ENCODE data around the gene LAMP1.
"Not testable (repeated sequence)": the region's sequence is repeated elsewhere in the genome, so short reads cannot be mapped to it uniquely, and the experiment has no call there.

LAMP1 gene

DNA sequence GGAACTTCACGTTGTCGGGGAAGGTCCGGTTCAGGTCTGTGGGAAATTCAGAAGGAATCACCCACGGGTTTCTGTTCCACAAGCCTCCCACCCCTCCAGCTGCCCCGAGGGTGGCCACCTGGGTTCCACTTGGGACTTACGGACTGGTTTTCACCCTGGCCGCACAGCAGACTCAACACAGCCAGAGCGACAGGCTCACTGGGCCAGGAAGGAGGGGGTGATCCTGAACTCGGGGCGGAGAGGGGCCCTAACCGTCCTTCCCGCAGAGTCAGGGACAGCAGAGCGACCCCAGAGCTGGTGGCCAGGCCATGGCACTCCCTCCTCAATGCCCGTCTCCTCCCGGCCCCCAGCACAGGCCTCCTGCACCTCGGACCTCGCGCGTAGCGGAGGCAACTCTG is 53.9 kb downstream of the LAMP1 start:
- DNase-seq (ENCODE audit: extremely low spot score, insufficient read length, low read depth) (no peak), FAIRE-seq (no peak)

DNA sequence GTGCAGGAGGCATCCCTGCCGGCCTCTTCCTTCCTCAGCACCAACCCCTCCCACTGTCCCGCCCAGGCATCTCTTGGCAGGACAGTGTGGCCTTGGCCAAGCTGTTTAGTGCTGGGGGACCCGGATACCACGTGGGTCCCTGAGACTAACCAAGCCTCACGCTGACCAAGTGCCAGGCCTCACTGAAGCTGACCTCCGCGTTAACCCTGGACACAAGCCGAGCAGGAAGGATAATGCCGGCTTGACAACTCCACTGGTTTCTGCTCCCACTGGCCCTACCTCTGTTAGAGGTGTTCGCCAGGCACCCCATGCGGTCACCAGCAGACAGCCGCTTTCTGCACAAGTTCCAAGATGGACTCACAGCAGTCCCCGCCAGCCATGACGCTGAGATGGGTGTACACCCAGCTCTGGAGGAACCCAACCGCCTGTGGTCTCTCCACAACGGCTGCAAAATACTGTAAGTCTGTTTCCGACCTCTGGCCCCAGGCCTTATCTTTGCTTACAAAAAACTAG is 54.5 kb downstream of the LAMP1 start:
- no peak for FAIRE-seq

DNA sequence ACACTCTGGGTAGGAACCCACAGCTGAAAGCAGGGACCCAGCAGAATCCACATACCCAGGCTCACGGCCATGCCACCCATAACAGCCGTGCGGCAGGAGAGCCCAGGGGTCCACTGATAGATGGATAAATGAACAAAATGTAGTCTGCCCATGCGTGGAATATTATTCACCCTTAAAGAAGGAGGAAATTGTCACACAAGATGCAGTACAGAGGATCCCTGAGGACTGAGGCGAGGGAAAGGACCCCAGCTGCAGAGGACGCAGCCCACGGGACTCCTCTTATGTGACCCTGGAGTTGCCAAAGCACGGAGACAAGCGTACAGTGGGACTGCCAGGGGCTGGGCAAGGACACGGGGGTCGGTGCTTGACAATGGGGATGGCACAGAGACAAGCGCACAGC is 56.2 kb downstream of the LAMP1 start:
- FAIRE-seq (no peak), DNase-seq (ENCODE audit: extremely low spot score, insufficient read length, low read depth) (no peak)

More for the DNA sequence above, 54.5 kb downstream of the LAMP1 start:
- no peak for DNase-seq (ENCODE audit: extremely low spot score, insufficient read length, low read depth)

DNA sequence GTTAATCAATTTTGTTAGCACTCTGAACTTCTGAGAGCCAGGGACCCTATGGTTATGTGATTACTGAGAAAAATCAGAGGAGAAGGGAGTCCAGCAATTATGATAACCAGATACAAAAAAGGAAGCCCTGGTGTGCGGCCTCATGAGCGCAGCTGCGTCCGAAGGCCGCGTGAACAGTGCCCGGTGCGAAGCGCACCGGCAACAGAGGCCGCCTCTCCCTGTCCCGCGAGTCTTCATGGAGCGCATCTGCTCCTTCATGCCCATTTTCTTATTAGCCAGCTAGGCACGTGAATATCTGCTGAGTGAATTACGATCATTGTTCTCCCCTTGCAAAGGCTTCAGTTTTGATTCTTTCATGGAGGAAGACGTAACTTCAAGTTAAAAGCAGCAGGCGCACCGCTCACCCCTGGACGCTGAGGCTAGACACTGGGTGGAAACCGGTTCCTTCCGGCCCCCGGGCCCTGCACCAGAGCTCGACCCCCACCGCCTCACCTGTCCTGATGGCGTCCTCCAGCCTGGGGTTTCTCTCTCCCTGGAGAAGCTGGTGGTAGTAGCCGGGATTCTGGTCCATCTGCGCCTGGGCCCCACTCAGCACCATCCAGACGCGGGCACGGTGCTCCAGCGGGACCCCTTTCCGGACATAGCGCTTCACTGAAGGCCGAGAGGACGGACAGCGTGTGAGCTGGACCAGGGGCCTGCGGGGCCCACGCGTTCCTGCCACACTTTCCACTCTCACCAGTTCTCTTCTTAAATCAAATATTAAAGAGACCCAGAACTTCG is 58.0 kb downstream of the LAMP1 start:
- FAIRE-seq: no peak

DNA sequence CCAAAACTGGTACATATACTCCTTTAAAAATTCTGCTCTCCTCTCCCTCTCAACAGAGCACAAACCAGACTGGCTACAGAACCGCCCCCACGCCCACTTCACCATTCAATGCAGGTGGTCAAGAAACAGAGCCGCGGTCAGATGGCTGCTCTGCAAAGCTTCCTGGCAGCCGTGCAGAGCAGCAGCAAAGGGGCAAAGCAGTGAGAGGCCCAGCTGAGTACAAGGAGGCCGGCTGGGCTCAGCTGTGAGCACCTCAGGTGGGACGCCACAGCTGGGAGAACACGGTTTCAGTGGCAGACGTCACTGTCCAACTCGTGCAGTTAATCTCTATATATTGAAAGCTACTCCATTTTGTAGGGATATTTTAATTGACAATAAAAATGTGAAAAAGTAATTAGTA is 58.6 kb downstream of the LAMP1 start:
- DNase-seq (ENCODE audit: extremely low spot score, insufficient read length, low read depth): no peak
- no peak for FAIRE-seq

More for the DNA sequence above, 58.0 kb downstream of the LAMP1 start:
- no peak for DNase-seq (ENCODE audit: extremely low spot score, insufficient read length, low read depth)

DNA sequence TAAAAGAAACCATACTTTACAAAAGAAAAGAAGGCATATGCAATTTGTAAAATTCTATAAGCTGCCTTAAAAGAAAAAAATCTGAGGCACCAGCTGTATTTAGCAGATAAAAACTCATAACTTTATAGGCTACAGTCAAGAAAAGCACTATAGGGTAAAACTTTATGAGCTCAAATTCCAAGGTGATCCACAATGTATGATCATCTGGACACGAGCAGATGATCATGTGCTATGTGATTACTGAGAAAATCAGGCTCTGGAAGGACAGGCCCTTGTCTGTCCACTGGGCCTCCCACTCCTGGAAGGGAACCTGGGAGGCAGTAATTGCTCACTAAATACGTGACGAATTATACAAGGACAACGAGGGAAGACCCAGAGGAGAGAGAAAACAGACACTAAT is 59.6 kb downstream of the LAMP1 start:
- no peak for FAIRE-seq
- no peak for DNase-seq (ENCODE audit: extremely low spot score, insufficient read length, low read depth)

DNA sequence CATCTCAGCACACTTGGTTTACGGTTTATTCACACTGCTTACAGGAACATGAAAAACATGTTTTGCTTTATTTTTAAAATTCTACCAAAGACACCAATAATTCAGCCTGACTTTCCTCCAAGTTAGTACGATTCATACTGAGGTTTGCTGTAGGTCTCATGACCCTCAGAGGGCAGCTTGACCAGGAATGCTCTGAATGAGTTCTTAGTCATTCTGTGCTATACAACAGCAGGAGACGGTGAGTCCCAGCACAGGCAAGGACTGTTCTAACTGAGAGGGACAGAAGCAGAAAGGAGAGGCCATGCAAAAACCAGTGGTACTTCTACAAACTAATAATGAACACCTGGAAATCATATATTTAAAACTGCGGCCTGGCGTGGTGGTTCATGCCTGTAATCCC is 60.5 kb downstream of the LAMP1 start:
- no peak for FAIRE-seq

DNA sequence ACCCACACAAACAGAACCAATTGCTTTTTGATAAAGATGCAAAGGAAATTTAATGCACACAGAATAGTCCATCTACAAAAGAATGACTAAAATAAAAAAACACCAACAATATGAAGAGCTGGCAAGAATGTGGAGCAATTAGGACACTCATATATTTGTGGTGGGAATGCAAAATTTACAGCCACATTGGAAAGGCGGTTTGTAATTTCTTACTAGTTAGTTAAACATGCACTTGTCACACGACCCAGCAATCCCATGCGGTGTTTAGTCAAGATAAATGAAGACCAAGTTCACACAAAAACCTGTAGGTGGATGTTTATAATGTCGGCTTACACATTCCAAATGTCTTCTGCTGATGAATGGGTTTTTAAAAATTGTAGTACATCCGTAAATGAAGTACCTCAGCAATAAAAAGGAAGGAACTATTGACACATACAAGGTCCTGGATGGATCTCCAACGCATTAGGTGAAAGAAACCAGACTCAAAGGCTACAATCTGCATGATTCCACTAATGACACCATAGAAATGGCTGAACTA is 61.7 kb downstream of the LAMP1 start:
- FAIRE-seq (no peak), DNase-seq (ENCODE audit: extremely low spot score, insufficient read length, low read depth) (no peak)

More for the DNA sequence above, 60.5 kb downstream of the LAMP1 start:
- no peak for DNase-seq (ENCODE audit: extremely low spot score, insufficient read length, low read depth)

DNA sequence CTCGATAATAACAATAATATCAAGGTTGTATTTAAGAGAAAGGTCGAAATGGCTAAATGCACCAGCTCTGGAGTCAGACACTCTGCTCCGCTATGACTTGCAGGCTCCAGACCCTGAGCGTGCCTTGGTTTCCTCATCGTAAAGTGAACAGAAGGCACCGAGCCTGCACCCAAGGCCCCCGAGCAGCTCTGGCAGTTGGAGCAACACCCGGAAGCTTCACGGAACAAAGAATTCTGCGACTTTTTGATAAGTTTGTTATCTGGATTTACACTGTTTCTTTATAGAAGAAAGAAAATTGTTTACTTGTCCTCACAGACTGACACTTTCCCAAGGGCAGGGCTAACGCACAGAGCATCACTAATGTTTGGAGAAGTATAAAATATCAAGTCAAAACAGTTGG is 62.5 kb downstream of the LAMP1 start:
- FAIRE-seq: no peak
- DNase-seq (ENCODE audit: extremely low spot score, insufficient read length, low read depth): no peak

DNA sequence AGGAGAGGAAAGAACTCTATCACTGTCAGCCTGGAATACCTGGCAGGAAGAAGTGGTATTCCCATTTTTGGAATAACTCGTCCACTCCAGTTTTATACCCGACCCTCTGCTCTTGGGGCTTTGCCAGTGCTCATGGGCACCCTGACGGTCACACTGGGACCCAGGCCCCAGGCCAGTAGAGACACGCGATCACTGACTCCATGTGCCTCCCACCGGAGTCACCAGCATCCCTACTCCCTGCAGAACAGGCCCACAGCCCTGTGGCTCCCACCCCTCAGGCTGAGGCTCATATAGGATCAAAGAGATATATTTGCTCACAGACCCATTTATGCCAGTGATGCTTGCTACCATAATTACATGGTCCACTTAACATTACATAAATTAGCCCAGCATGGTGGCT is 63.4 kb downstream of the LAMP1 start:
- DNase-seq (ENCODE audit: extremely low spot score, insufficient read length, low read depth) (no peak), FAIRE-seq (no peak)

DNA sequence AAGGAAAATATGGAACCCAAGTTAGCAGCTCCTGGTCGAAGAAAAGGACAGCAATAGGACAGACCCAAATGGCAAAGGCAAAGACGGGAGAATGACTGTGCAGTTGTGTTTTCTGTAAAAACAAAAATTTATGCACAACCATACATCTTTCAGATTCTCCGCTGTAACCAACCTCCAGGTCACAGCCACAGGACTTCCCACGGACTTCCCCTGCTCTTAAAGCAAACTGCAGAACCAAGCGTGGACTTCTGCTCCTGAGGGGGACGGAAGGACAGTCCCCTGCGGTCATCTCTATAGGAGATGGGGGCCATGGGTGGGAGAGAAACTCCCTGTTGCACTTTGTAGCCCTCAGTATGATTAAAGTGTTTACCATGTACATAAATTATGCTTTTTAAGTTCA is 64.4 kb downstream of the LAMP1 start:
- DNase-seq (ENCODE audit: extremely low spot score, insufficient read length, low read depth): no peak

DNA sequence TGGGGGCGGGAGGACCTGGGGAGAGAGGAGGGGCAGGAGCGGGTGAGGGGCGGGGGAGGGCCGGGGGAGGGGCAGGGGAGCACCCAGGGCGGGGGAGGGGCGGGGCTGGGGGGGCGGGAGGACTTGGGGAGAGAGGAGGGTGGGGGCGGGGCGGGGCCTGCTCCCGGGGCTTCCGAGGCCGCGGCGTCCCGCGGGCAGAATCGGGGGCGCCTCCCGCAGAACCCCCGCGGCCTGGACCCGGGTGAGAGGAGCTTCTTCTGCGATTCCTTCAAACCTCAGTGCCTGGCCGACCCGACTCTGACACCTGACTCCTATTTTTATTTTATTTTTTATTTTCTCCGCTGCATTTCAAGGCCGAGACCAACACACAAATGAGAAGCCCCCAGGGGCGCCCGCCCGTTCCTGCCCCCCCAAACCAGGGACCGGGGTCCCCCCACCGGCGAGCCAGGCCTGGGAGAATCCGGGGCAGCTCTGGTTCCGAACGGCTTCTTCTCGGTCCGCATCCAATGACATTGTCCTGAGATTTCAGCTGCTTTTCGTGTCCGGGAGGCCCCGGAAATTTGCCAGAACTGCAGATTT is 67.4 kb downstream of the LAMP1 start:
- no peak for DNase-seq (ENCODE audit: extremely low spot score, insufficient read length, low read depth)
- no peak for FAIRE-seq

More for the DNA sequence above, 64.4 kb downstream of the LAMP1 start:
- no peak for FAIRE-seq

DNA sequence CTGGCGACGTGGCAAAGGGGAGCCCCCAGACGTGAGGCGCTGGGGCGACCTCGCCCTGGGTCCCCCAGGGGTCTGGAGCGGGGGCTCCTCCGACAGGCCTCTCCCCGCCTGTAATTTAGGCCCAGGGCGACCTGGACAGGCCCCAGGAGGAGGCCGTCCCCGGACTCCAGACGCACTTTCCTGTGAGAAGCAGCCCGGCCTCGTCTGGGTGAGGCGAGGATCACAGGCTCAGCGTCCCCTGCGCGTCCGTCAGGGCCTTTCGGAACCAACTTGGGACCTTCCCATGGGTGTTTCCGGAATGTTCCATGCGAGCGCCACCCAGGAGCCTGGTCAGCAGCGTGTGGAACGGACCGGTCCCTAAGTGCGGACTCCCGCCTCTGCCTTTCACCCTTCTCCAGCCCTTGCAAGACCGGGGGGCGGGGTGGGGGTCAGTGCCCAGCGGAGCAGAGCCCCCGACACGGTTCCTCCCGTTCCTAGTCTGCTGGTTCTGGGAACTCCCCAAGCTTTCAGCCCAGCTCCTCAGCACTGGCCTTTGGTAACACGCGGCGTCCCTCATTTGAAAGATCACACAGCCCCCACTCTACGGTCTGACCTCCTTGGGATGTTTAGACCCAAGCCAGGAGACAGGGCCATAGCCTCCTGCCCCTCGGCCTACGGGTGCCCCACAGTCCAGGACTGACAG is 68.0 kb downstream of the LAMP1 start:
- FAIRE-seq (no peak), DNase-seq (ENCODE audit: extremely low spot score, insufficient read length, low read depth) (no peak)

DNA sequence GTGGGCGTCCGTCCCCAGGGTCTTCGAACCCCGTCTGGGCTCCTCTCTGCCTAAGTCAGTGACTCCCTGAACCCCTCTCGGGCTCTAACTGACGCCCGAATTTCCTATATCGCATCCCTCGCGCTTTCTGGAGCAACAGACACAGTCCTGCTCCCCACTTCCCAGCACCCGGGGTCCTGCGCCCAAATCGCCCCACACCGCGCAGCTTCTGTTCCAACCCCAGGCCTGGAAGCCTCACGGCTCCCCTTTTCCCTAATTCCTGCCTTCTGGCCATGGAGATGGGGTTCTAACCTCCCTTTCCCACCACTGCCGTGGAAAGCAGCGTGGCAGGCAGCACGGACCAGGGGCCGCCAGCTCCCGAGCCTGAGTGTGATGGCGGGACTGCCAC is 68.5 kb downstream of the LAMP1 start:
- FAIRE-seq (no peak), DNase-seq (ENCODE audit: extremely low spot score, insufficient read length, low read depth) (no peak)

DNA sequence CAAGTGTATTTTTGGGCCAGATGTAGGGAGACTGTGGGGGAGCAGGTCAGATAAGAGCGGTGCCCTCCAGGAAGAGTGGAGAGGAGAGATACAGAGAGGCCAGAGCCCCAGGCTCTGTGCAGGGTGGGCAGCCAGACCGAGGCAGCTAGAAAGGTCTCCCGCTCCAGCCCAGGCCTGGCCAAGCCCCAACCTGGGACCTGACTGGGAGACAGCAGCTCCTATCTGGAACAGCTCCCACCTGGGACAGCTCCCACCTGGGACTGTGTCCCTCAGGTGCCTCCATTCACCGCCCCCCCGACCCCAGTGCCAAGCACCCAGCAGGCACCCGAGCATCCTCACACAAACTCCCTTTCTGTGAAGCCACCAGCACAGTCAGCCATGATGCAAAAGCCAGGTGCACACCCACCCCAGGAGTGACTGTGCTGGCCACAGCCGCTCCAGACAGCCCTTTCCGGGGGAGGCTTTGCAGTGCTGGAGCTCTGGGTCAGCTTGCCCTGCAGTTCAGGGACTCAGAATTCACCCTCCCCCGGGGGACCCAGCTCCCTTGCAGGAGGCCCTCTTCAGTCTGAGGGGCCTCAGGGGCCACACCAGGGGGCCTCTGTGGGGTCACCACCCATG is 69.0 kb downstream of the LAMP1 start:
- FAIRE-seq: no peak

DNA sequence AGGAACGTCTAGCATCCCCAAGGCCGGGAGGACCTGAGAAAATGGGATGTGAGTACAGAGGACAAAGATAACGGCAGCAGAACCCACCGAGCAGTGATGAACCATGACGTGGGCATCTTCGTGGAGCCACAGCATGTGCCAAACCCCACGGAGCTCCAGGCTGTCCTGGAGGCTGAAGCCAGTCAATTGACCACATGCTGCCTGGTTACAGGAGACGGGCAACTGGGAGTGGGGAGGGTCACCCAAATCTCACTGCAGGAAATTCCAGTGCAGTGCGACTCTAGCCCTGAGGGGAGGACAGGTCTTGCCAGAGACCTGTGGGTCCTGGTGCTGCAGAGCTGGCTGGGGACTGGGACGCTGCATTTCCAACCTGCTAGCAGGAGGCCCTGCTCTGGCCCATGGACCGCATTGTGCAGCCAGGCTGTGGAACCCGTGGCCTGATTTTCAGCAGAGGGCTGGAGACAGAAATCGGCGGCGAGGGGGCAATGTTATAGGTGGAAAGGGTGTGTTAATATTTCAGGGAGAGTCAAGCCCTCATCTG is 70.1 kb downstream of the LAMP1 start:
- no peak for FAIRE-seq
- DNase-seq (ENCODE audit: extremely low spot score, insufficient read length, low read depth): no peak

More for the DNA sequence above, 69.0 kb downstream of the LAMP1 start:
- DNase-seq (ENCODE audit: extremely low spot score, insufficient read length, low read depth): no peak

DNA sequence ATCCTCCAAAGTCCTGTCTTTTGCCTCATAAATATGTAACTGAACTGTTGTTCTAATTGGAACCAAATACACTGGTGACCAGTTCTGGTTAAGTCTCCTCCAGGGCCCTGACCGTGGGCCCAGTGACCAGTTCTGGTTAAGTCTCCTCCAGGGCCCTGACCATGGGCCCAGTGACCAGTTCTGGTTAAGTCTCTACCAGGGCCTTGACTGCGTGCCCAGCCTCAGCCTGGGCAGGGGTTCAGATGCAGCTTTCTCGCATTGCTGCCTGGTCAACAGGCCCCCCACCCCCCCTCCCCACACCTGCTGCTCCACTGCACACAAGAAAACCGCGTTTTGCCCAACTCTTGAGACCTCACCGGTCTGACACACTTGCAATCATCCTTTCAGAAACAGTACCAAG is 70.7 kb downstream of the LAMP1 start:
- DNase-seq (ENCODE audit: extremely low spot score, insufficient read length, low read depth) (no peak), FAIRE-seq (no peak)

DNA sequence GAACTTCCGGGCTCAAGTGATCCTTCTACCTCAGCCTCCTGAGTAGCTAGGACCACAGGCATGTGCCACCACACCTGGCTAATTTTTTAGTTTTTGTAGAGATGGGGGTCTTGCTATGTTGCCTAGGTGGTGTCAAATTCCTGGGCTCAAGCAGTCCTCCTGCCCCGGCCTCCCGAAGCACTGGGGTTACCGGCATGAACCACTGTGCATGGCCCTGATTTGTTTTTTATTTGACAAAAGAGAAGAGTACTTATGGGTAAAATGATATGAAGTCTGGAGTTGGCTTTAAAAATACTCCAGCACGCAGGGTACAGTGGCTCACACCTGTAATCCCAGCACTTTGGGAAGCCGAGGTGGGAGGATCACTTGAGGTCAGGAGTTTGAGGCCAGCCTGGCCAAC is 71.3 kb downstream of the LAMP1 start:
- not testable (repeated sequence) for DNase-seq (ENCODE audit: extremely low spot score, insufficient read length, low read depth); FAIRE-seq

DNA sequence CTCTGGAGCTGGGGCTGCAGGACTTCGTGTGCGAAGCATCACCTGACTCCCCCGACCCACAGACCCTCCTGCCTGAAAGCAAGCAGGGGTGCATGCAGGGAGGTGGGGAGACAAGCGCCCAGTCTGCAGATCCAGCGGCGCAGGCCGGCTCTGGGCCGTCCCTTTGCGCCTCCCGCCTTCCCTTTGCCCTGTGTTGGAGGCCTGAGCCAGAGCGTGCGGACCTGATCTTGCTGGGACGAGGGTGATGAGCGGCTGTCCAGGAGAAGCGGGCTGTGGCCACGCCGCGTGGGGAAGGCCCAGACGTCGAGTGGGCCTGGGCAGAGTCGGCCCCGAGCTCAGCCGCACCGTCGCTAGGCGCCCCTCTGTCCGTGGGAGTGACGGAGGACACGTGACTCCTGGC is 72.2 kb downstream of the LAMP1 start:
- DNase-seq (ENCODE audit: extremely low spot score, insufficient read length, low read depth) (no peak), FAIRE-seq (no peak)

DNA sequence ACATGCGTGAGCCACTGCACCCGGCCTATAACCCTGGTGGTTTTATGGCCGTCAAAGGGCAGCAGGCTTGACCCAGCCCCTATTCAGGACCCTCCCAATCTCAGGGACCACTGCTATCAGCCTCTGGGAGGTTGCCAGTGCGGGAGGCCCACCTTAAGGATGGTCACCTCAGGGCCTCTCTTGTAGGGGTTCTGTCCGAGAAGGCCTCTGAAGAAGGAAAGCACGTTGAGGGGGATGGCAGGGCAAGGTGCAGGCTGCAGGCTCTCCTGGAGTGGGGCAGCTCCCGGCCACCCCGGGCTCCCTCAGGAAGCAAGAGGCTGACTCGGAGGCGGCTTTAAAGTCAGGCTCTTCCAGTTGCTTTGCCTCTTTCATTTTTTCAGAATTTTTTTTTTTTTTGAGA is 72.8 kb downstream of the LAMP1 start:
- DNase-seq (ENCODE audit: extremely low spot score, insufficient read length, low read depth) (no peak), FAIRE-seq (no peak)
